IMR-90 (cell line): Measurements from ENCODE around the gene PAN2. TPM values are rescaled to one million over a fixed set of nuclear protein-coding genes. Genes with fewer than 3 reads are reported as not detected.

ENCODE experiments used
- ATAC-seq: fragments of 200-7000 bp; cut with Tn5 transposase; 2 replicates; pipeline ENCODE4 v1.9.1; 2020; ENCODE audit warnings: low read depth, mild to moderate bottlenecking, moderate library complexity
- BruUV-seq: library from RNA; stranded (reverse); fragments of 400-500 nt; replicated peaks from 2 replicates; lab custom pipeline; 2021; lab: Mats Ljungman, UMichigan
- CTCF ChIA-PET: fragments of 300-600 bp; formaldehyde crosslinking; extraction: SDS; loops from one replicate; lab custom pipeline; 2021; ENCODE audit warnings: antibody characterized with exemption; lab: Yijun Ruan, JAX
- POLR2A ChIA-PET: fragments of 300-600 bp; sonication (Branson Sonifier 250); formaldehyde crosslinking; loops from one replicate; lab custom pipeline; 2022; ENCODE audit warnings: antibody characterized with exemption; ENCODE audit not compliant: unreplicated experiment; lab: Charles Lee
- DNase-seq: peaks from one replicate; pipeline ENCODE4 v3.0.0; 2013
- H2AFZ ChIP-seq: replicated peaks from 2 replicates; pipeline ENCODE3; 2013; ENCODE audit warnings: low read length, mild to moderate bottlenecking; ENCODE audit not compliant: poor library complexity
- H2AK5ac ChIP-seq: 2 replicates; pipeline ENCODE4 v1.6.1; 2013; ENCODE audit warnings: low read depth, low read length, inconsistent platforms
- H2AK9ac ChIP-seq: replicated peaks from 2 replicates; pipeline ENCODE3; 2013; ENCODE audit warnings: mild to moderate bottlenecking, low read depth, low read length, moderate library complexity; ENCODE audit not compliant: poor library complexity
- H2BK120ac ChIP-seq: 2 replicates; pipeline ENCODE4 v1.6.1; 2013; ENCODE audit warnings: low read depth, low read length, inconsistent platforms
- H2BK15ac ChIP-seq: 3 replicates; pipeline ENCODE4 v1.6.1; 2013; ENCODE audit warnings: low read depth, low read length, inconsistent platforms
- H2BK20ac ChIP-seq: 2 replicates; pipeline ENCODE4 v1.6.1; 2013; ENCODE audit warnings: low read depth, mild to moderate bottlenecking, inconsistent platforms, low read length, moderate library complexity
- H2BK5ac ChIP-seq: 2 replicates; pipeline ENCODE4 v1.6.1; 2013; ENCODE audit warnings: mild to moderate bottlenecking, low read depth, low read length, inconsistent platforms; ENCODE audit not compliant: poor library complexity, severe bottlenecking
- H3K14ac ChIP-seq: replicated peaks from 2 replicates; pipeline ENCODE4 v1.6.1; 2013; ENCODE audit warnings: low read depth, low read length, inconsistent platforms
- H3K18ac ChIP-seq: 2 replicates; pipeline ENCODE4 v1.6.1; 2013; ENCODE audit warnings: low read depth, low read length, control low read depth
- H3K23ac ChIP-seq: 2 replicates; pipeline ENCODE4 v1.6.1; 2013; ENCODE audit warnings: low read depth, low read length, inconsistent platforms
- H3K27ac ChIP-seq: 2 replicates; pipeline ENCODE4 v1.5.1; 2013; ENCODE audit warnings: mild to moderate bottlenecking, control low read depth, low read length; ENCODE audit not compliant: insufficient read depth
- H3K27me3 ChIP-seq: 2 replicates; pipeline ENCODE4 v1.6.1; 2013; ENCODE audit warnings: low read length; ENCODE audit not compliant: control insufficient read depth, insufficient read depth
- H3K36me3 ChIP-seq: 2 replicates; pipeline ENCODE4 v1.6.1; 2013; ENCODE audit warnings: low read length, mixed read lengths; ENCODE audit not compliant: control insufficient read depth, insufficient read depth
- H3K4ac ChIP-seq: 2 replicates; pipeline ENCODE4 v1.6.1; 2013; ENCODE audit warnings: low read depth, low read length, inconsistent platforms
- H3K4me1 ChIP-seq: 2 replicates; pipeline ENCODE4 v1.6.1; 2013; ENCODE audit warnings: low read length, mixed read lengths; ENCODE audit not compliant: control insufficient read depth, insufficient read depth
- H3K4me2 ChIP-seq: 2 replicates; pipeline ENCODE4 v1.6.1; 2013; ENCODE audit warnings: low read depth, mild to moderate bottlenecking, control low read depth, low read length, moderate library complexity
- H3K4me3 ChIP-seq: 2 replicates; pipeline ENCODE4 v1.5.1; 2013; ENCODE audit warnings: low read depth, mild to moderate bottlenecking, control low read depth, low read length, moderate library complexity; ENCODE audit not compliant: insufficient read depth
- H3K56ac ChIP-seq: 2 replicates; pipeline ENCODE4 v1.6.1; 2013; ENCODE audit warnings: low read length, inconsistent platforms; ENCODE audit not compliant: insufficient read depth; ENCODE audit errors: extremely low read depth
- H3K79me1 ChIP-seq, 2 experiments: 2 replicates each; pipeline ENCODE4 v1.6.1; 2013; ENCODE audit warnings: low read length in 2 of 2, inconsistent platforms in 1 of 2, low read depth in 1 of 2
- H3K9ac ChIP-seq: 2 replicates; pipeline ENCODE4 v1.6.1; 2013; ENCODE audit warnings: low read depth, low read length, control low read depth
- H3K9me1 ChIP-seq: 2 replicates; pipeline ENCODE4 v1.6.1; 2013; ENCODE audit warnings: low read length, inconsistent platforms; ENCODE audit not compliant: insufficient read depth
- H3K9me3 ChIP-seq: 2 replicates; pipeline ENCODE4 v1.6.1; 2013; ENCODE audit warnings: low read length; ENCODE audit not compliant: control insufficient read depth, insufficient read depth
- H4K20me1 ChIP-seq: 2 replicates; pipeline ENCODE4 v1.6.1; 2013; ENCODE audit warnings: low read length, inconsistent platforms; ENCODE audit not compliant: insufficient read depth
- H4K5ac ChIP-seq: 2 replicates; pipeline ENCODE4 v1.6.1; 2013; ENCODE audit warnings: mild to moderate bottlenecking, low read depth, low read length, control low read depth
- H4K8ac ChIP-seq, 2 experiments: 2 replicates each; pipeline ENCODE4 v1.6.1; 2013; ENCODE audit warnings: low read depth in 2 of 2, low read length in 2 of 2, control low read depth in 1 of 2, inconsistent platforms in 1 of 2
- H4K91ac ChIP-seq: 2 replicates; pipeline ENCODE4 v1.6.1; 2013; ENCODE audit warnings: low read depth, low read length, inconsistent platforms; ENCODE audit not compliant: insufficient read depth
- MAFK ChIP-seq: IDR thresholded peaks from 2 replicates; pipeline ENCODE4 v1.6.1; 2012; ENCODE audit warnings: low read depth, low read length, improper control_type of control experiment
- MXI1 ChIP-seq: IDR thresholded peaks from 2 replicates; pipeline ENCODE4 v1.6.1; 2012; ENCODE audit warnings: low read depth, mild to moderate bottlenecking, low read length, moderate library complexity, borderline replicate concordance
- NFE2L2 ChIP-seq: fragments of 150-350 bp; IDR thresholded peaks from 2 replicates; pipeline ENCODE4 v1.6.1; 2016; ENCODE audit warnings: low read depth, mild to moderate bottlenecking, low read length
- POLR2A ChIP-seq: IDR thresholded peaks from 2 replicates; pipeline ENCODE4 v1.6.1; 2012; ENCODE audit warnings: mild to moderate bottlenecking, low read depth, low read length
- SMC3 ChIP-seq: fragments of 150-350 bp; IDR thresholded peaks from 2 replicates; pipeline ENCODE4 v1.6.1; 2016; ENCODE audit warnings: low read depth, mild to moderate bottlenecking, antibody characterized with exemption, low read length, moderate library complexity
- WGBS, 2 experiments: methylation state at CpG; one replicate each; pipeline versions ENCODE4 v1.1.5 to v1.1.7; 2013; ENCODE audit warnings: missing lambda C conversion rate in 2 of 2; ENCODE audit not compliant: insufficient read length in 1 of 2; ENCODE audit errors: extremely low coverage in 2 of 2; 5-methylcytosine and 5-hydroxymethylcytosine counted together
- dilution Hi-C: fragments of 300-500 bp; cut with HindIII; formaldehyde crosslinking; loops from one replicate; pipeline ENCODE4 v1.14.3; 2018; ENCODE audit warnings: low sequenced_read_pairs; ENCODE audit not compliant: unreplicated experiment
- in situ Hi-C: fragments of 300-500 bp; cut with MboI; formaldehyde crosslinking; loops from 3 replicates; pipeline ENCODE4 v1.14.3; 2019; ENCODE audit warnings: low sequenced_read_pairs, inconsistent platforms, mixed read lengths
- intact Hi-C: fragments of 100-400 bp; cut with micrococcal nuclease; formaldehyde crosslinking; loops from 2 replicates; pipeline ENCODE4 v1.10.0; 2022
- polyA plus RNA-seq, 3 experiments: library from polyadenylated mRNA; depleted of rRNA; stranded (reverse); fragments of >200 nt; gene quantifications; 2 replicates each; pipeline ENCODE4 v1.2.3, GENCODE V29; 2012; ENCODE audit warnings: low replicate concordance in 1 of 3
- total RNA-seq: library from RNA; depleted of rRNA; stranded (reverse); fragments of >200 nt; gene quantifications from 2 replicates; pipeline ENCODE4 v1.2.3, GENCODE V29; 2012

The PAN2 gene
- total and polyA plus RNA-seq, 2 of the 4 experiments (the other 2 are of a cell fraction), result 9.7 to 20.2 TPM

- BruUV-seq, result no TSS peak
- in situ Hi-C loops, result no loop called here
Observed at GRCh38 chr12:56324206-56324605, 9.6 kb downstream of the PAN2 start.

More at GRCh38 chr12:56324206-56324605, 9.6 kb downstream of the PAN2 start:
- H3K23ac ChIP-seq, result no peak overlapping the region
- no peak for DNase-seq
- 100% methylated on average over 1 of the region's 6 CpGs; no CpG with 5 or more reads in 1 of the 2 experiments for WGBS, 2 experiments
- no peak overlapping the region for H2BK15ac ChIP-seq
- ATAC-seq, result no peak
- no peak overlapping the region for H3K4me3 ChIP-seq
- no peaks in the 10 kb centered on the region for H3K4me1 ChIP-seq
- no peak overlapping the region for H3K14ac ChIP-seq
- H3K4me2 ChIP-seq, result no peak overlapping the region
- H3K27ac ChIP-seq, result no peak overlapping the region
- peaks cover 38% of the 10 kb centered on the region for H3K36me3 ChIP-seq
- H4K5ac ChIP-seq, result no peak overlapping the region
- no peak overlapping the region for H4K91ac ChIP-seq
- no peak overlapping the region for H2AFZ ChIP-seq
- H4K8ac ChIP-seq, result no peak overlapping the region
- H3K9me1 ChIP-seq, result no peaks in the 10 kb centered on the region
- H3K79me1 ChIP-seq, result no peaks in the 10 kb centered on the region
- H3K9me3 ChIP-seq, result no peaks in the 10 kb centered on the region
- H2BK5ac ChIP-seq, result no peak overlapping the region
- no peak overlapping the region for H3K4ac ChIP-seq
- H3K9ac ChIP-seq, result no peak overlapping the region
- no peak overlapping the region for H2AK5ac ChIP-seq
- H2BK120ac ChIP-seq, result no peak overlapping the region
- H4K20me1 ChIP-seq, result no peaks in the 10 kb centered on the region
- no peak for TF ChIP-seq MXI1
- TF ChIP-seq NFE2L2, result no peak
- TF ChIP-seq MAFK, result no peak
- no peak for TF ChIP-seq POLR2A
- TF ChIP-seq SMC3, result no peak
- POLR2A ChIA-PET, result interaction anchor here (1.2 kb wide), 1 partner anchor 10 kb away, joined by 4 read pairs; the partner anchor contains the start of gene PAN2
- dilution Hi-C loops, result no loop called here
- intact Hi-C loops, result no loop called here
- no peak overlapping the region for H3K56ac ChIP-seq
- no peak overlapping the region for H2BK20ac ChIP-seq
- CTCF ChIA-PET, result no interaction called here
- no peaks in the 10 kb centered on the region for H3K27me3 ChIP-seq
- H3K18ac ChIP-seq, result no peak overlapping the region
- H2AK9ac ChIP-seq, result no peak overlapping the region
